Astrocyte of the cerebellum (primary cell): ENCODE data around the gene C1orf50.
A peak's percentile ranks its signal among the peaks of the same experiment; 100 is the strongest.
"Not testable (repeated sequence)": the region's sequence is repeated elsewhere in the genome, so short reads cannot be mapped to it uniquely, and the experiment has no call there.

ENCODE experiments used
- DNase-seq: peaks from one replicate; pipeline ENCODE4 v3.0.0-alpha.2; 2011; ENCODE audit warnings: low read depth
- H3K4me3 ChIP-seq: 2 replicates; pipeline ENCODE4 v1.5.1; 2011; ENCODE audit warnings: mild to moderate bottlenecking, low read depth, low read length, moderate library complexity
- in situ Hi-C: cut with HindIII; loops from 2 replicates; pipeline ENCODE4 v1.10.0; 2017; ENCODE audit warnings: low sequenced_read_pairs
- TF ChIP-seq, protein P1 (sequence below): IDR thresholded peaks from 2 replicates; pipeline ENCODE4 v1.5.1; 2012; ENCODE audit warnings: low read length, low read depth, moderate library complexity, mild to moderate bottlenecking; ENCODE audit errors: missing control alignments

Gene C1orf50

DNA sequence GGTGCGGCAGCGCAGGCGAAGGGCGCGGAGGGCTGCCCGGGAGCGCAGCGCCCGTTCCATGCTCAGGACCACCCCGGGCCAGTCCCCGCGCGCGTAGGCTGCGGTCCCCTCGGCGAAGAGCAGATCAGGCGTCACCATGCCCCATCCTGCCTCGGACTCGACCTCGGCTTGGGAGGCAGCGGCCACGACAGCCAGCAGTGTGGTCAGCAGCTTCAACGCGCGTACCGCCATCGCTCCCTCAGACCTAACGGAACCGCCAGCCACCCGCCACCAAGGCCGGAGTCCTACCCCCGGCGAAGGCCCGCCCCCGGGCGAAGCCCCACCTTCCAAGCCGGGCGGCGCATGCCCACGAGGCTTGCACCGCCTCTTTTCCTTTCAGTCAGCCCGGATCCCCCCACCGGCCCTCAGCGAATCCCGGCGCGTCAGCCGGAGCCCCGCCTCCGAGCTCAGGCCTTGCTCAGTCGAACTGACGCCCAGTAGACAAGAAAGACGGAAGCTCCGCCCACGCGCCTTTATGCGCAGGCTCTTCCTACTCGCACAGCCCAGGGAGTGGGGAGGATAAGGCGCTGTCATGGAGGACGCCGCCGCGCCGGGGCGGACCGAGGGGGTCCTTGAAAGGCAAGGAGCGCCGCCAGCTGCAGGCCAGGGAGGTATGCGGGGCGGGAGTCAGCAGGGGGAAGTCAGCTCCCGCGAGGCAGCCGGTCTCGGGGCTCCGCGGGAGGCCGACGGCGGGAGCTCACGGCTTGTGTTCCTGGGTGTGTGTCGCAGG is at the start of gene C1orf50, which contains the start of gene P3H1:
Gene C1orf50 (plus strand): TSS at position 509 of the 769 bp plus-strand sequence. CDS start 63 bp downstream, at position 572.
Gene P3H1 (minus strand): TSS at position 288 of the 769 bp plus-strand sequence. CDS start 57 bp downstream, at position 231.
- TF ChIP-seq, protein P1, sequence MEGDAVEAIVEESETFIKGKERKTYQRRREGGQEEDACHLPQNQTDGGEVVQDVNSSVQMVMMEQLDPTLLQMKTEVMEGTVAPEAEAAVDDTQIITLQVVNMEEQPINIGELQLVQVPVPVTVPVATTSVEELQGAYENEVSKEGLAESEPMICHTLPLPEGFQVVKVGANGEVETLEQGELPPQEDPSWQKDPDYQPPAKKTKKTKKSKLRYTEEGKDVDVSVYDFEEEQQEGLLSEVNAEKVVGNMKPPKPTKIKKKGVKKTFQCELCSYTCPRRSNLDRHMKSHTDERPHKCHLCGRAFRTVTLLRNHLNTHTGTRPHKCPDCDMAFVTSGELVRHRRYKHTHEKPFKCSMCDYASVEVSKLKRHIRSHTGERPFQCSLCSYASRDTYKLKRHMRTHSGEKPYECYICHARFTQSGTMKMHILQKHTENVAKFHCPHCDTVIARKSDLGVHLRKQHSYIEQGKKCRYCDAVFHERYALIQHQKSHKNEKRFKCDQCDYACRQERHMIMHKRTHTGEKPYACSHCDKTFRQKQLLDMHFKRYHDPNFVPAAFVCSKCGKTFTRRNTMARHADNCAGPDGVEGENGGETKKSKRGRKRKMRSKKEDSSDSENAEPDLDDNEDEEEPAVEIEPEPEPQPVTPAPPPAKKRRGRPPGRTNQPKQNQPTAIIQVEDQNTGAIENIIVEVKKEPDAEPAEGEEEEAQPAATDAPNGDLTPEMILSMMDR: no peak
- DNase-seq: peak; percentile 97
- in situ Hi-C loops: no loop called here
- peak within 1 kb of the TSS; percentile 69 for H3K4me3 ChIP-seq

DNA sequence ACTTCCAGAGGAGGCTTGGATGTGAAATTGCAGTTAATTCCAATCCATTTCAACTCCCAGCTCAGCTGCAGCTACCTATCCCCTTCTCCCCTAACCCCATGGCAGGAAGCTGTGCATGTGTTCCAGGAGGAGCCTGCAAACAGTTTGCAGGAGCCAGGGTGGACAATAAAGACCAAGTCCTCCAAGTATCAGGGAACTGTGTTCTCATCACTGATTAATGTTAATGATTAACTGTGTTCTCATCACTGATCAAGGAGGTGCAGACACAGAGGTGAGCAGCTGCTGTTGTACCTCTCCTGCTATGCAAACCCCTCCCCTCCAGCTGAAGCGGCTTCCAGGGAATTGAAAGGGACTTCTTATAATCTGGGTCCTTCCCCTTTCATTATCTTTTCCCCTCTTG is 46.2 kb upstream of the C1orf50 start:
- no peak for DNase-seq
- in situ Hi-C loops: no loop called here
- TF ChIP-seq, protein P1: no peak
- H3K4me3 ChIP-seq: no peak overlapping the region

- TF ChIP-seq, protein P1: no peak
- no peak overlapping the region for H3K4me3 ChIP-seq
- in situ Hi-C loops: no loop called here
- no peak for DNase-seq
Observed at GRCh38 chr1:42721926-42722325, 45.1 kb upstream of the C1orf50 start.

- H3K4me3 ChIP-seq, DNase-seq, in situ Hi-C loops: not testable (repeated sequence)
Observed at GRCh38 chr1:42722403-42722802, 44.6 kb upstream of the C1orf50 start.

GRCh38 chr1:42723511-42723910 is 43.5 kb upstream of the C1orf50 start:
- DNase-seq: no peak
- TF ChIP-seq, protein P1: no peak
- in situ Hi-C loops: no loop called here
- no peak overlapping the region for H3K4me3 ChIP-seq

DNA sequence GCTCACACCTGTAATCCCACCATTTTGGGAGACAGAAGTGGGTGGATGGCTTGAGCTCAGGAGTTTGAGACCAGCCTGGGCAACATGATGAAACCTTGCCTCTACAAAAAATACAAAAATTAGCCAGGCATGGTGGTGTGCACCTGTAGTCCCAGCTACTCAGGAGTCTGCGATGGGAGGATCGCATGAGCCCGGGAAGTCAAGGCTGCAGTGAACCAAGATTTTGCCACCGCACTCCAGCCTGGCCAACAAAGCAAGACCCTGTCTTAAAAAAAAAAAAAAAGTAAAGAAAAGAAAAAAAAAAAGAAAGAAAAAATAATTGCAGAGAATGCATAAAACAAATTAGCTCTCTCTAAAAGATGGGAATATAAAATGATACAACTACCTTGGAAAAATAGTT is 41.2 kb upstream of the C1orf50 start:
- DNase-seq, H3K4me3 ChIP-seq, in situ Hi-C loops: not testable (repeated sequence)

DNA sequence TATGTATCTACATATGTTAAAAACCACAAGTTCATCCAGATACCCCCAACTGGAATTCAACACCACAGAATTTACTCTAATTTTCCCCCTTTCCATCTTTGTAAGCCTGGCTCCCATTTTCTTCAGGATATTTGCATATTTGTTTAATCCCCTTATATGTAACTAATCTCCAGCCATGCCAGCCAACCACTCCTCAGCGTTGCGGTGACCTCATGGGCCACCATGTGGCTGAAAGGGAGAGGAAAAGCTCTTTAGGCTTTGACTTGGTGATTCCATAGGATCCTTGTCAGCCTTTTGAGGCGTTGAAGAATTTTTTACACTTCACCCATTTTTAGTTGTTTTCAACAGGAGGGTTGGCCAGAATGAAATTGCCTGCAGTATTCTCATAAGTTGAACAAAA is 37.0 kb upstream of the C1orf50 start:
- H3K4me3 ChIP-seq: no peak overlapping the region
- no peak for DNase-seq
- in situ Hi-C loops: no loop called here
- TF ChIP-seq, protein P1: no peak
